HG03135 (cell line): ENCODE measurements around the gene HEXD.
"Not testable (repeated sequence)": the region's sequence is repeated elsewhere in the genome, so short reads cannot be mapped to it uniquely, and the experiment has no call there.

Experiments
- ATAC-seq: cut with Tn5 transposase; IDR thresholded peaks from one replicate; pipeline ENCODE4 v1.9.1; 2021; ENCODE audit warnings: mild to moderate bottlenecking, moderate library complexity; ENCODE audit not compliant: unreplicated experiment

Gene HEXD

DNA sequence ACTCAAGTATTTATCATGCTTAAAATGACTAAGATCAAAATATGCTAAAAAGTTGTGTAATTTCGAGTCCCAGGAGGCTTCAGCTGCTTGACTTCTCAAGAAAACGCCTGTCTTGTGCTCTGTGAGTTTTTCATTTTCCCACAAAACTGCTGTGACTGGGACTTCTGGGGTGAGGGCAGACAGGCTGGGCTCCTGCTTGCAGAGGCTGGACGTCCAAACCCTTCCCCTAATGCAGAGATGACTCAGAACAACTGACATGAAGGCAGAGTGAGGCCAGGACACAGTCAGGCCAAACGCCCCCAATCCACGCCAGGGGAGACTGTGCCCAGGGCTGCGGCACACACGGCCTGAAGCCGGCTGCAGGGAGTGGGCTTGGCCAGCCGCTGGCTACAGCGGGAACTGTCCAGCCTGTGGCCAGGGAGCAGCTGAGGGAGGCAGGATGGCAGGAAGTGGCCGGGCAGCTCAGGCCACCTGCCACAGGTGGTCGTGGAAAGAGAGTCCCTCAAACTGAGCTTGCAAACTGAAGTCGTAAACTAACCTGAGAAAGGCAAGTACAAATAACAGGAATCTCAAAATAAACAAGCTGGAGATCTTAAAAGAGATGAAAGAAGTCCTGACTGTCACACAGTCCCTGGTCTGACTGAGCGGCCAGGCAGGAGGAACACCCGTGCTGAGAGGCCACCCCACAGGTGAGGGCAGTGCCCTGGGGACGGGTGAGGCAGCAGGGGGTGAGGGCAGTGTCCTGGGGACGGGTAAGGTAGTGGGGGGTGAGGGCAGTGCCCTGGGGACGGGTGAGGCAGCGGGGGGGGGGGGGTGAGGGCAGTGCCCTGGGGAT is 21.3 kb upstream of the HEXD start:
- no peak for ATAC-seq

DNA sequence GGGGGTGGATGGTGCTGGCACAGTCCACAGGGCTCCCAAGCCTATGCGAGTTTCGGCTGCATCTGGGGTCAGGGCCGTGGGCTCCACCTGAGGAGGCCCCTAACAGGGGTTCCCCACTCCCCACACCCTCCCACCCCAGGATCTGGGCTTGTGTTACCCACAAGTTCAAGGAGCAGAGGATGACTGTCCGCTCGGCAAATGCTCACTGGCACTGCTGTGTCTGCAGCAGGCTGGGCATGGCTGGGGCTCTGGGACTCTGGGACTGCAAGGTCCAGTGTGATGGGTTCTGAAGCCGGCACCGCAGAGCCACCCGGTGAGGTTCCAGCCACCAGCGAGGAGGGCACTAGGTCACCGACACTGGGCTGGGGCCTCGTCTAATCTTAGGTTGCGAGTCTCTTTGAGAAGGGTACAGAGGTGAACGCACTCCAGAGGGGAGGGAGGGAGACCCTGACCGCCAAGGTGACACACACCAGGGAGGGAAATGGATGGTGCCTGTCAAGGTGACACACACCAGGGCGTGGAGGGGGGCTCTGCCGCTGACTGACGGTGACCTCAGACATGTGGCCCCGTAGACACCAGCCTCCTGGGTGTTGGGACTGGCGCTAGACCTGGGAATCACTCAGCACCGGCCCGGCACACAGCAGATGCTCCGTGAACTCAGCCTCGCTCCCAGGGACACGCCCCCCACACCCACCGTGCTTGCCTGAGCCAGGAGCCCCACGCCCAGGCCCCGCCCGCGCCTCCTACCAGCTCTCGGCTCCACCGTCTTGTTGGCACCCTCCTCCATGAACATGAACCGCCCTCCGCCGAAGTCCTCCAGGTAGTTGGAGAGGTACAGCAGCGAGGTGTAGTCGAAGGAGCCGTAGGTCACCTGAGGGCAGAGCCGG is 20.5 kb upstream of the HEXD start:
- no peak for ATAC-seq

GRCh38 chr17:82399041-82399441 is 19.1 kb upstream of the HEXD start:
- no peak for ATAC-seq

DNA sequence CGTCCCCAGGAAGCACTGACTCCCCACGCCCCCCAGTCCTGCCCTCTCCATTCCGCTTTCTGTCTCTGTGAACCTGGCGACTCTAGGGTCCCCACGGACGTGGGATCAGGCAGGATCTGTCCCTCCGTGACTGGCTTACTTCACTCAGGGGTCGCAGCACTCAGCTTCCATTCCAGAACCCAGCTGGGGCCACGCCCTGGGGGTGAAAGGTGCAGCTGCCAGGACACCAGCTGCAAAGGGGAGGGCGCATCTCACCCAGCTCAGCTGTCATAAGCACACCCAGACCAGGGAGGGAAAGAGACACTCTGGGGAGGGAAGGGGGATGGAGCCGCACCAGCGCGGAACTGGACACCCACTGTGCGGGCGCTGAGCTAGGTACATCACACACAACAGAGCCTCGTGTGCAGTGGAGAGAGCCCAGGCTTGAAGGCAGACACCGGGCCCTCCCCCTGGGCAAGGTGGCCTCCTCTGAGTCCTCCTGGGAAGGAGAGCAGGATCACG is 18.5 kb upstream of the HEXD start:
- no peak for ATAC-seq

DNA sequence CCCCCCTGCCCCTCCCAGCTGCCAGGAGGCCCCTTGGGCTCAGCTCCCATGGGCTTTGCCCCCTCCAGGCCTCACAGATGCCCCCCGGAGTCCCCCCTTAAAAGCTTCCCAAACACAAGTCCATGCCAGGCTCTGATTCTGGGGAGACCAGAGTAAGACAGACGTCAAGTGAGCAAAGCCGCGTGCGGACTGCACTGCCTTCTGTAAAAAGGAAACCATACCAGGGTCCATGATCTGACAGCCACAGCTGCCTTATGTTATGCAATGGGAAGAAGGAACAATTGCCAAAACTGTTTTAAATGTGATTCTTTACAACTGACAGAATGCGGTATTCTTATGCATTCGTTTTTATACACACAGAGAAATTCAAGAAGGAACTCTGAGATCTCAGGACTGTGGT is 17.9 kb upstream of the HEXD start:
- ATAC-seq: no peak

GRCh38 chr17:82400830-82401229 is 17.3 kb upstream of the HEXD start:
- no peak for ATAC-seq

- peak; percentile 75 for ATAC-seq
Measured at GRCh38 chr17:82402865-82403264, 15.3 kb upstream of the HEXD start.

DNA sequence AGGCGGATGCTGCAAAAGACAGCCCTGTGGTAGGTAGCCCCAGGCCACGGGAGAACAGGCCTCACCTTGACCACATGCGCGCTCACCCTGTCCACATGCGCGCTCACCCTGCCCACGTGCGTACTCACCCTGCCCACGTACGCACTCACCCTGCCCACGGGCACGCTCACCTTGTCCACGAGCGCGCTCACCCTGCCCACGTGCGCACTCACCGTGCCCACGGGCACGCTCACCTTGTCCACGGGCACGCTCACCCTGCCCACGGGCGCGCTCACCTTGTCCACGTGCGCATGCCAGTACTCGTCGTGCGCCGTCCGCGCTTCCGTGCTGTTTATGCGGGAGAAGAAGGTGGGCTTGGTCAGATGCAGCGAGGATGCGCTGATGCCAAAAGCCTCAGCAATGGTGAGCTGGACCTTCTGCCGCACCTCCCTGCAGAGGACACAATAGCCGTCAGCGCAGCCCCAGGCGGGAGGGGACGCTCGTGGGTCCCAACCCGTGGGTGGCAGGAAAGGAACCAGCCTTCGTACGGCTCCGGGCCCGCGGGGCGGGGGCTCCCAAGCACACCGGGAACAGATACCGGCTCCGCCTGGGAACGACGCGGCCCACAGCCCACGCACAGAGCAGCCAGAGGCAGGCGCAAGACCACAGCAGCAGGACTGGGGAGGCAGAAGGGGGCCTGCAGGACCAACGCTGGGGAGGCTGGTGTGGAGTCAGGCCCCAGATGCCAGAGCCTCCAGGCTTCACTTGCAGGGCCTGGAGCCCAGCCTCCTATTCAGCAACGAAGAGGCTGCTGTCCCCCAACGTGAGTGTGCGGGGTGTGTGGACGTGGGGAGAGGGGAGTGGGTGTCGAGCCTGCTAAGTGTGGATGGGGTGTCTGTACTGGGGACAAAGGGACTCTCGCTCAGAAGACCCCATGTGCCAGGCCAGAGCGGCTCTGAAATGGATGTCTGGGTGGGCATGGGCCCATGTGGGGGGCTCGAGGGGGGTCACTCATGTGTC is 14.2 kb upstream of the HEXD start:
- ATAC-seq: no peak

DNA sequence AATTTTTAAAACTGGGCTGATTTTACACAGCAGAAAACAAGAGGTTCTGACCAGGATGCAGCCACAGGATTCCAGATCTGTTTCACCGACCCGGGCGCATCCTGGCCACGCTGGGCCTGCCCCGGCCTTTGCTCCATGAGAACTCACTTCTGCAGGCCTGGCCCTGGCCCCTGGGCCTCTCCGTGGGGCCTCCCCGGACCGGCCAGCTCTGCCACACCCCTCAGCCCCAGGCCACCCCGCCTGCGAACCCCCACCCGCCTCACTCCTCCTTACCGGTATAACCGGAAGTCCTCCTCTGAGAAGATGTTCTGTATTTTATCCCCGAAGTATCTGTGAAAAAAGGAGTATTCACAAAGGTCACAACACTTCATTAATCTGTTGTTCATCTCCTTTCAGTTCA is 13.1 kb upstream of the HEXD start:
- ATAC-seq: no peak

DNA sequence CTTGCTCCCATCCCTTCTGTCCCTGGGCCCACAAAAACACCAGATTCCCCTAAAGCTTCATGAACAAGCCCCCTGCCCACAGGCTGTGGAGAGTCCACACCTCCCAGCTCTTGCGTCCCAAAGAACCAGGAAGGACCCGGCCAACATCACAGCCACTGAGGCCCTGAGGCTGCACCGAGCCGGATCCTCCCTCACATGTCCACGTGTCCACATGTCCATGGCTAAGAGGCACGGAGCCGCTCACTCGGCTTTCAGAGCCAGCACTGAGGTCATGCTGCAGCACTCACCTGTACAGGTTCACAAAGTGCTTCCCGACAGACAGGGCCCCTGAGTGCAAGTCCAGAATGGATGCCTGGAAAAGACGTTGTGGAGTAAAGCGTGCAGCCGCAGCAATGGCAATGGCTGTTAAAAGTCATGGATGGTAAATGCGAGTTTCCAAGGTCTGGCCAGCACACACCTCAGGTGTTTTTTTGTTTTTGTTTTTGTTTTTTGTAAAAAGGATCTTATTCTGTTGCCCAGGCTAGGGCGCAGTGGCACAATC is 11.9 kb upstream of the HEXD start:
- ATAC-seq: no peak

DNA sequence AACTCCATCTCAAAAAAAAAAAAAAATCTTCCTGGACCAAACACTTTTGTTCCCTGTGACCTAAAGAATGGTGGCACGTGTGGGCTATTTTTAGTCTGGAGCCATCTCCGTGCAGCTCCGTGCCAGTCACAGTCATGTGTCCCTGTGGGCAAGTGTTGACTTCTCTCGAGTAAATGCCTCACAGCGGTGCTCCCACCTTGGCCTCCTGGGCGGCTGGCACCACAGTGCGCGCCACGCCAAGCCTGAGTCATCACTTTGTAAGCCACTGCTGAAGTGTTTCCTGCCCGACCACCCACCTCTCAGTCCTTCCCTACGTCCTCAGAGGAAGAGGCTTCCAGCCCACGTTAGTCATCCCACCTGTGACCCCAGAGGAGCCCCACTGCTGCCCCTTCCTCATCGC is 10.9 kb upstream of the HEXD start:
- no peak for ATAC-seq

DNA sequence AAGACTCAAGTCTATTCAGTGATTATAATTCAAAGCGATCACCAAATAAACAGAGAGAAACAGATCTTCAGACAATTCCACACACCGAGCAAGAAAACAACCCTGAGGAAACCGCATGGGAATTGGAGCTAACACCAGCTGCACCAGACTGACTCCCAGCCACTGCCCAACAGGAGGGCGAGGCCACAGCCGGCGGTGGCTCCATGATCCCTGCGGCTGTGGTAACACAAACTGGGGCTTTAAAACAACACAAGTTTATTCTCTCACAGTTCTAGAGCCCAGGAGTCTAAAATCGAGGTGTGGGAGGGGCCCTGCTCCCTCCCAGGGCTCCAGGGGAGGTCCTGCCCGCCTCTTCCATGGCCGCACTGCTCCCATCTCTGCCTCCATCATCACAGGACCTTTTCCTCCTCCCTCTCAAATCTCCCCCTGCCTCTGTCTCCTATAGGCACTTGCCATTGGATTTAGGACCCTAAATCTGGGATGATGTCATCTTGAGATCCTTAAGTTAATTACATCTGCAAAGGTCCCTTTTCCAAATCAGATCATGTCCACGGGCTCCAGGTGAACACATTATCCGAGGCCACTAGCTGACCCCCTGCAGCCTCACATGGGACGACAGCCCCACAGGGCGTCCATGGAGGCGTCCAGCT is 9.7 kb upstream of the HEXD start:
- no peak for ATAC-seq

- no peak for ATAC-seq
Measured at GRCh38 chr17:82408938-82409318, 9.2 kb upstream of the HEXD start.

DNA sequence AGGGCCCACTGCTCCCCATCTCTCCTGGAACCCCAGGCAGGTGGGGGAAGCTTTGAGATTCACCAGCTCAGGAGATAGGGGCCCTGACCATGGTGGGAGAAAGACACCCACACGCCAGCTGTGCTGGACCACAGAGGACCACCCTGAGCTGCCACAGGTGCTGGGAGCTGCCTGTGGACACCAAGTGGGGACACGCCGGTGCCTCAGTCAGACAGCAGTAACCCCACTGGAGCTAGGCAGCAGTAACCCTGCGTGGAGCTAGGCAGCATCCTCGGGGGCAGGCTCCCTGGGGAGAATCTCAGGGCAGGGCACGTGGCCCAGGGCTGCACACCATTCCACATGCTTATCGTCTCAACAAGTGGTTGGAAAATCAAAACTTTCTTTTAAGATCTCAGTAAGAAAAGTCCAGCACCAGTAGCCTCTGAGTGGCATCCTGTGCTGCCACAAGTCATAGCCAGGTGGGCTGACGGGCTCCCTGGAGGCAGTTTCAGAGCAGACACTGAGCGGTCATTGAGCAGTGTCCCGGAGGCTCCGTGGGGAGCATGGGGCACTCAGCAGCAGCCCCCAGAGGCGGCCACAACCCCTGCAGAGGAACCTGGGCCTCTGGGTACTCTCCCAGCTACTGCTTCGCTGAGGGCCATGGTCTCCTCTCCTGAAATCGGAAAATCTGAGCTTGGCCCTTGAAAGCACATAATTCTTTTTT is 8.0 kb upstream of the HEXD start:
- no peak for ATAC-seq

DNA sequence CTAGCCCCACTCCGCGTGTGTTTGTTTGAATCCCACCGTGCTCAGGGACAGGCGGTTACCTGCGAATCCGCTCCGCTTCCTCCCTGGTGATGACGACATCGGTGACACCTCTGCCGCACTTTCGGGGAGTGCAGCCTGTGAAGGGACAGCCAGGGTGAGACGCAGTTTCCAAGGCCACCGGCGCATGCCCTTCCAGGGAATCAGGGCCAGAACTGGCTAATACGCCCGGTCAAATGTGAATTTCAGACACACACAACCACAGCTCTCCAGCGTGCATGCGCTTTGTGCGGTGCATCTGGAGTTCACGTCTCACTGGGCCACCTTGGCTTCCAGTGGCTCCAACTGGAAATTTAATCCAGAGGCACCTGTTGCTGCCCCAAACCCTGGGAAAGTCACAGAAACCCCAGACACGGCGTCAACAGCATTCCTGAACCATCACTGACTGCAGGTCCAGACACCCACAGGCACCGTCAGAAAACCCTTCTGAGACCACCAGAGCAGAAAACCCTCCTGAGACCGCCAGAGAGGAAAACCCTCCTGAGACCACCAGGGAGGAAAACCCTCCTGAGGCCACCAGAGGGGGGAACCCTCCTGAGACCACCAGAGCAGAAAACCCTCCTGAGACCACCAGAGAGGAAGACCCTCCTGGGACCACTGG is 6.6 kb upstream of the HEXD start:
- no peak for ATAC-seq

DNA sequence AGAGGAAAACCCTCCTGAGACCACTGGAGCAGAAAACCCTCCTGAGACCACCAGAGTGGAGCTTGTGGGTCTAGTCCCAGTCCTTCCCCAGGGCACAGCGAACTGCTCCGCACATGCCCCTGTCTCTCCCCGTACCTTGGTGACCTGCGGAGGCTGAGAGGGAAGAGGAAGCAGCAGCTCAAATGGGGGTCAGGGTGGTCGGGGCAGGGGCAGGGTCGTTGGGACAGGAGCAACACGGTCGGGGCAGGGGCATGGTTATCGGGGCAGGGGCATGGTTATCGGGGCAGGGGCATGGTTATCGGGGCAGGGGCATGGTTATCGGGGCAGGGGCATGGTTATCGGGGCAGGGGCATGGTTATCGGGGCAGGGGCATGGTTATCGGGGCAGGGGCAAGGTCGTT is 6.1 kb upstream of the HEXD start:
- ATAC-seq: not testable (repeated sequence)

- no peak for ATAC-seq
Measured at GRCh38 chr17:82412535-82413520, 5.3 kb upstream of the HEXD start.
